ENCODE measurements around the gene PLB1. TPM values are rescaled to one million over a fixed set of nuclear protein-coding genes. Genes with fewer than 3 reads are reported as not detected.

PLB1 gene
- total RNA-seq, 1 experiment from 2014 or later: 0.44 TPM

GRCh38 chr2:28591711-28592335, 96.0 kb downstream of the PLB1 start (continued):
- TF ChIP-seq, protein P1, sequence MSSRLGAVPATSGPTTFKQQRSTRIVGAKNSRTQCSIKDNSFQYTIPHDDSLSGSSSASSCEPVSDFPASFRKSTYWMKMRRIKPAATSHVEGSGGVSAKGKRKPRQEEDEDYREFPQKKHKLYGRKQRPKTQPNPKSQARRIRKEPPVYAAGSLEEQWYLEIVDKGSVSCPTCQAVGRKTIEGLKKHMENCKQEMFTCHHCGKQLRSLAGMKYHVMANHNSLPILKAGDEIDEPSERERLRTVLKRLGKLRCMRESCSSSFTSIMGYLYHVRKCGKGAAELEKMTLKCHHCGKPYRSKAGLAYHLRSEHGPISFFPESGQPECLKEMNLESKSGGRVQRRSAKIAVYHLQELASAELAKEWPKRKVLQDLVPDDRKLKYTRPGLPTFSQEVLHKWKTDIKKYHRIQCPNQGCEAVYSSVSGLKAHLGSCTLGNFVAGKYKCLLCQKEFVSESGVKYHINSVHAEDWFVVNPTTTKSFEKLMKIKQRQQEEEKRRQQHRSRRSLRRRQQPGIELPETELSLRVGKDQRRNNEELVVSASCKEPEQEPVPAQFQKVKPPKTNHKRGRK (CRISPR knock-in tag; IDR thresholded peaks at IDR 0.05; ENCODE audit: borderline replicate concordance): no peak
- TF ChIP-seq CREM (CRISPR knock-in tag; IDR thresholded peaks at IDR 0.05) (no peak), SOX15 (CRISPR knock-in tag; IDR thresholded peaks at IDR 0.05) (no peak), ERG (CRISPR knock-in tag; IDR thresholded peaks at IDR 0.05) (no peak)

- H3K27ac Mint-ChIP-seq: no peak overlapping the region
- H3K4me1 Mint-ChIP-seq: peaks cover 33% of the 10 kb centered on the region
- TF ChIP-seq, protein P2, sequence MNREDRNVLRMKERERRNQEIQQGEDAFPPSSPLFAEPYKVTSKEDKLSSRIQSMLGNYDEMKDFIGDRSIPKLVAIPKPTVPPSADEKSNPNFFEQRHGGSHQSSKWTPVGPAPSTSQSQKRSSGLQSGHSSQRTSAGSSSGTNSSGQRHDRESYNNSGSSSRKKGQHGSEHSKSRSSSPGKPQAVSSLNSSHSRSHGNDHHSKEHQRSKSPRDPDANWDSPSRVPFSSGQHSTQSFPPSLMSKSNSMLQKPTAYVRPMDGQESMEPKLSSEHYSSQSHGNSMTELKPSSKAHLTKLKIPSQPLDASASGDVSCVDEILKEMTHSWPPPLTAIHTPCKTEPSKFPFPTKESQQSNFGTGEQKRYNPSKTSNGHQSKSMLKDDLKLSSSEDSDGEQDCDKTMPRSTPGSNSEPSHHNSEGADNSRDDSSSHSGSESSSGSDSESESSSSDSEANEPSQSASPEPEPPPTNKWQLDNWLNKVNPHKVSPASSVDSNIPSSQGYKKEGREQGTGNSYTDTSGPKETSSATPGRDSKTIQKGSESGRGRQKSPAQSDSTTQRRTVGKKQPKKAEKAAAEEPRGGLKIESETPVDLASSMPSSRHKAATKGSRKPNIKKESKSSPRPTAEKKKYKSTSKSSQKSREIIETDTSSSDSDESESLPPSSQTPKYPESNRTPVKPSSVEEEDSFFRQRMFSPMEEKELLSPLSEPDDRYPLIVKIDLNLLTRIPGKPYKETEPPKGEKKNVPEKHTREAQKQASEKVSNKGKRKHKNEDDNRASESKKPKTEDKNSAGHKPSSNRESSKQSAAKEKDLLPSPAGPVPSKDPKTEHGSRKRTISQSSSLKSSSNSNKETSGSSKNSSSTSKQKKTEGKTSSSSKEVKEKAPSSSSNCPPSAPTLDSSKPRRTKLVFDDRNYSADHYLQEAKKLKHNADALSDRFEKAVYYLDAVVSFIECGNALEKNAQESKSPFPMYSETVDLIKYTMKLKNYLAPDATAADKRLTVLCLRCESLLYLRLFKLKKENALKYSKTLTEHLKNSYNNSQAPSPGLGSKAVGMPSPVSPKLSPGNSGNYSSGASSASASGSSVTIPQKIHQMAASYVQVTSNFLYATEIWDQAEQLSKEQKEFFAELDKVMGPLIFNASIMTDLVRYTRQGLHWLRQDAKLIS (CRISPR knock-in tag; IDR thresholded peaks at IDR 0.05; ENCODE audit: borderline replicate concordance): no peak
- TF ChIP-seq ZNF121 (CRISPR knock-in tag; IDR thresholded peaks at IDR 0.05): no peak
- TF ChIP-seq FOXJ3 (CRISPR knock-in tag; IDR thresholded peaks at IDR 0.05; ENCODE audit: borderline replicate concordance): no peak
- TF ChIP-seq USF1 (CRISPR knock-in tag; IDR thresholded peaks at IDR 0.05): no peak
- no peak for TF ChIP-seq GABPB1 (CRISPR knock-in tag; IDR thresholded peaks at IDR 0.05)
- no peak for TF ChIP-seq ZNF219 (CRISPR knock-in tag; IDR thresholded peaks at IDR 0.05; ENCODE audit: borderline replicate concordance)
- TF ChIP-seq, protein P3, sequence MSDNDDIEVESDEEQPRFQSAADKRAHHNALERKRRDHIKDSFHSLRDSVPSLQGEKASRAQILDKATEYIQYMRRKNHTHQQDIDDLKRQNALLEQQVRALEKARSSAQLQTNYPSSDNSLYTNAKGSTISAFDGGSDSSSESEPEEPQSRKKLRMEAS (CRISPR knock-in tag; IDR thresholded peaks at IDR 0.05): no peak
- no peak overlapping the region for H3K4me3 Mint-ChIP-seq
- DNase-seq (ENCODE audit: low spot score) (no peak), ATAC-seq (no peak)
- H3K27me3 Mint-ChIP-seq (ENCODE audit: low read depth): no peaks in the 10 kb centered on the region; the same call in 1 of the 2 replicates
- H3K36me3 Mint-ChIP-seq: no peaks in the 10 kb centered on the region; the same call in 1 of the 2 replicates
- no peaks in the 10 kb centered on the region for H3K9me3 Mint-ChIP-seq
- ChIA-PET POLR2A (no interaction called here), CTCF (interaction anchor here (0.9 to 3.1 kb wide), 5 partner anchors 13 to 103 kb away, joined by 3 to 50 read pairs (median 3); no protein-coding TSS in a partner anchor)
Measured at GRCh38 chr2:28592481-28592880, 96.6 kb downstream of the PLB1 start.

- DNase-seq (ENCODE audit: low spot score): no peak
- no peaks in the 10 kb centered on the region; the same call in 1 of the 2 replicates for H3K27me3 Mint-ChIP-seq (ENCODE audit: low read depth)
- CTCF ChIA-PET: interaction anchor here (0.6 to 3.1 kb wide), 8 partner anchors 13 to 102 kb away, joined by 3 to 50 read pairs (median 4); no protein-coding TSS in a partner anchor
- no peaks in the 10 kb centered on the region for H3K9me3 Mint-ChIP-seq
- no peak overlapping the region for H3K27ac Mint-ChIP-seq
- H3K4me3 Mint-ChIP-seq: no peak overlapping the region
- H3K36me3 Mint-ChIP-seq: no peaks in the 10 kb centered on the region; the same call in 1 of the 2 replicates
- ATAC-seq: no peak
- POLR2A ChIA-PET: no interaction called here
- peaks cover 33% of the 10 kb centered on the region for H3K4me1 Mint-ChIP-seq
- TF ChIP-seq HMGXB4 (CRISPR knock-in tag; IDR thresholded peaks at IDR 0.05) (no peak), NR2C2 (CRISPR knock-in tag; IDR thresholded peaks at IDR 0.05) (no peak), NR3C1 (CRISPR knock-in tag; conservative IDR thresholded peaks at IDR 0.05; ENCODE audit: low read depth) (no peak), ETV6 (CRISPR knock-in tag; IDR thresholded peaks at IDR 0.05) (no peak), ESRRA (CRISPR knock-in tag; IDR thresholded peaks at IDR 0.05; ENCODE audit: borderline replicate concordance) (no peak), JAZF1 (CRISPR knock-in tag; IDR thresholded peaks at IDR 0.05) (no peak), ATF1 (CRISPR knock-in tag; IDR thresholded peaks at IDR 0.05) (no peak), SOX15 (CRISPR knock-in tag; IDR thresholded peaks at IDR 0.05) (no peak)
- TF ChIP-seq, protein P4, sequence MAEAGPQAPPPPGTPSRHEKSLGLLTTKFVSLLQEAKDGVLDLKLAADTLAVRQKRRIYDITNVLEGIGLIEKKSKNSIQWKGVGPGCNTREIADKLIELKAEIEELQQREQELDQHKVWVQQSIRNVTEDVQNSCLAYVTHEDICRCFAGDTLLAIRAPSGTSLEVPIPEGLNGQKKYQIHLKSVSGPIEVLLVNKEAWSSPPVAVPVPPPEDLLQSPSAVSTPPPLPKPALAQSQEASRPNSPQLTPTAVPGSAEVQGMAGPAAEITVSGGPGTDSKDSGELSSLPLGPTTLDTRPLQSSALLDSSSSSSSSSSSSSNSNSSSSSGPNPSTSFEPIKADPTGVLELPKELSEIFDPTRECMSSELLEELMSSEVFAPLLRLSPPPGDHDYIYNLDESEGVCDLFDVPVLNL (CRISPR knock-in tag; IDR thresholded peaks at IDR 0.05; ENCODE audit: borderline replicate concordance, low read depth): no peak
- TF ChIP-seq, protein P5, sequence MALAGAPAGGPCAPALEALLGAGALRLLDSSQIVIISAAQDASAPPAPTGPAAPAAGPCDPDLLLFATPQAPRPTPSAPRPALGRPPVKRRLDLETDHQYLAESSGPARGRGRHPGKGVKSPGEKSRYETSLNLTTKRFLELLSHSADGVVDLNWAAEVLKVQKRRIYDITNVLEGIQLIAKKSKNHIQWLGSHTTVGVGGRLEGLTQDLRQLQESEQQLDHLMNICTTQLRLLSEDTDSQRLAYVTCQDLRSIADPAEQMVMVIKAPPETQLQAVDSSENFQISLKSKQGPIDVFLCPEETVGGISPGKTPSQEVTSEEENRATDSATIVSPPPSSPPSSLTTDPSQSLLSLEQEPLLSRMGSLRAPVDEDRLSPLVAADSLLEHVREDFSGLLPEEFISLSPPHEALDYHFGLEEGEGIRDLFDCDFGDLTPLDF (CRISPR knock-in tag; IDR thresholded peaks at IDR 0.05): no peak
Measured at GRCh38 chr2:28593160-28593755, 97.4 kb downstream of the PLB1 start.
